Endothelial cell of umbilical vein (primary cell): ENCODE results near the gene MRM2.

Experiments used
- EZH2 ChIP-seq: IDR thresholded peaks from 2 replicates; pipeline ENCODE4 v1.6.1; 2012; ENCODE audit warnings: borderline replicate concordance, low read depth, mild to moderate bottlenecking, moderate library complexity, low read length, inconsistent platforms; ENCODE audit not compliant: severe bottlenecking
- MYC ChIP-seq: IDR thresholded peaks from one replicate; pipeline ENCODE4 v1.6.1; 2011; ENCODE audit warnings: mild to moderate bottlenecking, low read depth, low read length
- POLR2A ChIP-seq: IDR thresholded peaks from 2 replicates; pipeline ENCODE4 v1.6.1; 2012; ENCODE audit warnings: low read depth, mild to moderate bottlenecking, control low read depth, low read length
- POLR2AphosphoS5 ChIP-seq: IDR thresholded peaks from 2 replicates; pipeline ENCODE4 v1.6.1; 2012; ENCODE audit warnings: low read depth, mild to moderate bottlenecking, control low read depth, low read length, moderate library complexity; ENCODE audit not compliant: insufficient read depth
- TF ChIP-seq, protein P1 (sequence below), 2 donors: IDR thresholded peaks; 1 replicate in 1 of 2; 2 replicates in 1 of 2; pipeline ENCODE4 v1.5.1; 2011; ENCODE audit warnings: low read length in 2 of 2, mild to moderate bottlenecking in 2 of 2, moderate library complexity in 2 of 2, control low read depth in 1 of 2, inconsistent platforms in 1 of 2, low read depth in 1 of 2; ENCODE audit not compliant: insufficient read depth in 1 of 2; ENCODE audit errors: extremely low read depth in 1 of 2
- TF ChIP-seq, protein P2 (sequence below): IDR thresholded peaks from 2 replicates; pipeline ENCODE4 v1.6.1; 2011; ENCODE audit not compliant: insufficient read depth, insufficient read length

DNA sequence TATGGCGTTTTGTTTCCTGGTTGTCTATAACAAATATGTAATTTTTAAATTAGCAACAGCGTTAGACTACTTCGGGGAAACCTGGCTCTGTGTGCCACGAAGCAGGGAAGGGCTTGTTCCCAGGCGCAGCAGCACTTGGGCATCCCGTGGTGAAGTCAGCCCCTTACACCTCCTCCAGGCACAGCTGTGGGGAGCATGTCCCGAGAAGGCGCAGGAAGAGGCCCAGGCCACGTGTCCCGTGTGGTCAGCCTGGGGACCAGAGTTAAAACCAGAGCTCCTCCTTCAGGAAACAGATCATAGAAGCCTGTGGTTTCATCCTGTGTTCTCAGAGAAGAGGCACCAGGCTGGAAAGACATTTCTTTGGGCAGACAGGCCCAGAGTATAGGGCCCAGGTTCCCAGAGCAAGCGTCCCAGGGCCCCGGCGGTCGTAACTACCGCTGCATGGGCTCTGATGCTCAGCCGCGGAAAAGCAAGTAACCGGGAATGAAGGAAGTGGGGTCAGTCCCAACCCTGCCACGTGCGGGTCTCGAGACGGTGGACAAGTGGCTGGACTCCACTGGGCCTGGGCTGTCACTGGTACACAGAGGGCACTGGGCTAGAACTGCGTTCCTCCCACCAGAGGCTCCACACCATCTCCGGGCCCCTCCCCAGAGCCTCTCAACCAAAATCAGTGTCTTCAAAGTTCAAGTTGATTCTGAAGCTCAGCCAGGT is 7.1 kb upstream of the MRM2 start:
- TF ChIP-seq, protein P1, sequence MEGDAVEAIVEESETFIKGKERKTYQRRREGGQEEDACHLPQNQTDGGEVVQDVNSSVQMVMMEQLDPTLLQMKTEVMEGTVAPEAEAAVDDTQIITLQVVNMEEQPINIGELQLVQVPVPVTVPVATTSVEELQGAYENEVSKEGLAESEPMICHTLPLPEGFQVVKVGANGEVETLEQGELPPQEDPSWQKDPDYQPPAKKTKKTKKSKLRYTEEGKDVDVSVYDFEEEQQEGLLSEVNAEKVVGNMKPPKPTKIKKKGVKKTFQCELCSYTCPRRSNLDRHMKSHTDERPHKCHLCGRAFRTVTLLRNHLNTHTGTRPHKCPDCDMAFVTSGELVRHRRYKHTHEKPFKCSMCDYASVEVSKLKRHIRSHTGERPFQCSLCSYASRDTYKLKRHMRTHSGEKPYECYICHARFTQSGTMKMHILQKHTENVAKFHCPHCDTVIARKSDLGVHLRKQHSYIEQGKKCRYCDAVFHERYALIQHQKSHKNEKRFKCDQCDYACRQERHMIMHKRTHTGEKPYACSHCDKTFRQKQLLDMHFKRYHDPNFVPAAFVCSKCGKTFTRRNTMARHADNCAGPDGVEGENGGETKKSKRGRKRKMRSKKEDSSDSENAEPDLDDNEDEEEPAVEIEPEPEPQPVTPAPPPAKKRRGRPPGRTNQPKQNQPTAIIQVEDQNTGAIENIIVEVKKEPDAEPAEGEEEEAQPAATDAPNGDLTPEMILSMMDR (IDR thresholded peaks at IDR 0.05; ENCODE audit: extremely low read depth in 1 of 2, insufficient read depth in 1 of 2, low read depth in 1 of 2, low read length in 2 of 2) = no peak
- TF ChIP-seq POLR2A (peak; percentile 44), MYC (peak; percentile 78), POLR2AphosphoS5 (peak; percentile 59), EZH2 (no peak)
- TF ChIP-seq, protein P2, sequence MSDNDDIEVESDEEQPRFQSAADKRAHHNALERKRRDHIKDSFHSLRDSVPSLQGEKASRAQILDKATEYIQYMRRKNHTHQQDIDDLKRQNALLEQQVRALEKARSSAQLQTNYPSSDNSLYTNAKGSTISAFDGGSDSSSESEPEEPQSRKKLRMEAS = peak; percentile 97
